ENCODE results near the gene ERAP2.

The ERAP2 gene

DNA sequence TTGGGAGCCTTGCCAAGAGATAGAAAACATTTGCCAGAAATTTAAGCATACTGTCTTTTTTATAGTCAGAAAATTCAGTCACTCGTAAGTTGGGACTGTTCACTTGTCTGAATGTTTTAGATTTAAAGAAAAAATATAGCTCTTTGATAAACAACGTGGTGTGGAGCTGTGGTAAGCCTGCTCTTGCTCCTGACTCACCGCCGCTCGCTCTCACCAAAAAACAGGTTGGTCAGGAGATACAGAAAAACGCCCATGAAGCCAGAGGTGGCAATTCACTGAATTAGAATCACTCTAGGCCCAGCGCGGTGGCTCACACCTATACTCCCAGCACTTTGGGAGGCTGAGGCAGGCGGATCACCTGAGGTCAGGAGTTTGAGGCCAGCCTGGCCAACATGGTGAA lies 65.8 kb downstream of the ERAP2 start:
- no peak for DNase-seq (ENCODE audit: extremely low read depth, low read depth)
- TF ChIP-seq, protein P1, sequence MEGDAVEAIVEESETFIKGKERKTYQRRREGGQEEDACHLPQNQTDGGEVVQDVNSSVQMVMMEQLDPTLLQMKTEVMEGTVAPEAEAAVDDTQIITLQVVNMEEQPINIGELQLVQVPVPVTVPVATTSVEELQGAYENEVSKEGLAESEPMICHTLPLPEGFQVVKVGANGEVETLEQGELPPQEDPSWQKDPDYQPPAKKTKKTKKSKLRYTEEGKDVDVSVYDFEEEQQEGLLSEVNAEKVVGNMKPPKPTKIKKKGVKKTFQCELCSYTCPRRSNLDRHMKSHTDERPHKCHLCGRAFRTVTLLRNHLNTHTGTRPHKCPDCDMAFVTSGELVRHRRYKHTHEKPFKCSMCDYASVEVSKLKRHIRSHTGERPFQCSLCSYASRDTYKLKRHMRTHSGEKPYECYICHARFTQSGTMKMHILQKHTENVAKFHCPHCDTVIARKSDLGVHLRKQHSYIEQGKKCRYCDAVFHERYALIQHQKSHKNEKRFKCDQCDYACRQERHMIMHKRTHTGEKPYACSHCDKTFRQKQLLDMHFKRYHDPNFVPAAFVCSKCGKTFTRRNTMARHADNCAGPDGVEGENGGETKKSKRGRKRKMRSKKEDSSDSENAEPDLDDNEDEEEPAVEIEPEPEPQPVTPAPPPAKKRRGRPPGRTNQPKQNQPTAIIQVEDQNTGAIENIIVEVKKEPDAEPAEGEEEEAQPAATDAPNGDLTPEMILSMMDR (IDR thresholded peaks at IDR 0.05; ENCODE audit: low read depth, low read length): no peak

- no peak for DNase-seq (ENCODE audit: extremely low read depth, low read depth)
- TF ChIP-seq, protein P1 (IDR thresholded peaks at IDR 0.05; ENCODE audit: low read depth, low read length): no peak
These were observed 66.6 kb downstream of the ERAP2 start for GRCh38 chr5:96942911-96943310.

DNA sequence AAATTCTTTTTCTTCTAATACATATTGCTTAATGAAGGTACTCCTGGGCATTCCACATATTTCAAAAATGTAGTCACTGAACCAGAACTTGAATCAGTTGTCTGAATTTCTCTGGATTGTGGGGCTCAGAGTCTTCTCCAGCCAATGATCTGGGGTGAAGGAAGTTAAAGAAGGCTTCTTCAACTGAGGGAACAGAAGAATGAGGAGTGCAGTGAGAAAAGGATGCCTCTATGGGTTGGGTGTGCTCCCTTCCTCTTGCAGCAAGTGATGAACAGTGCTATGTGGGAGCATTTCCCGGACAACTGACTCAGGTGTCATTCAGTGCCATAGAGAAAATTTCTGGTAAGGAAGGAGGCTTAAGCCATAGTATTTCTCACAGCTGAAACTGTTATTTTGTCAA lies 67.5 kb downstream of the ERAP2 start:
- TF ChIP-seq, protein P1 (IDR thresholded peaks at IDR 0.05; ENCODE audit: low read depth, low read length): no peak
- no peak for DNase-seq (ENCODE audit: extremely low read depth, low read depth)

- TF ChIP-seq, protein P1 (IDR thresholded peaks at IDR 0.05; ENCODE audit: low read depth, low read length): no peak
- no peak for DNase-seq (ENCODE audit: extremely low read depth, low read depth)
These were observed 69.0 kb downstream of the ERAP2 start for GRCh38 chr5:96945144-96945897.

DNA sequence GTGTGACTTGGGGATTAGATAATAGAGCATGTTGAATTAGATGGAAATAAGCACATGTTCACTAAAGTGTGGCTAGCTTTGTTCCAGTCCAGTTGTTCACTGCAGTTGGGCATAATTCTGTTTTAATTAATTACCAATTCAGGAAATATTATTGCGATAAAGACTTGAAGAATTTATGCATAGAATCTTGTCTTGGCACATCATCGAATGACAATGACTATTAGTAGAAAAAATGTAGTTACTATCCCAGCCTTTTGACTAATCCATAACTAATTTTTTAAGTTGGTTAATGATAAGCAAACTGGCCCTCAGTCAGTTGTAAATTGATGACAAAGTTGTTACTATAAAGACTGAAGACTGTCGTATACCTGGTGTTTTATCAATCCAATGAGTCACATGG lies 70.1 kb downstream of the ERAP2 start:
- DNase-seq (ENCODE audit: extremely low read depth, low read depth): no peak
- TF ChIP-seq, protein P1 (IDR thresholded peaks at IDR 0.05; ENCODE audit: low read depth, low read length): no peak

DNA sequence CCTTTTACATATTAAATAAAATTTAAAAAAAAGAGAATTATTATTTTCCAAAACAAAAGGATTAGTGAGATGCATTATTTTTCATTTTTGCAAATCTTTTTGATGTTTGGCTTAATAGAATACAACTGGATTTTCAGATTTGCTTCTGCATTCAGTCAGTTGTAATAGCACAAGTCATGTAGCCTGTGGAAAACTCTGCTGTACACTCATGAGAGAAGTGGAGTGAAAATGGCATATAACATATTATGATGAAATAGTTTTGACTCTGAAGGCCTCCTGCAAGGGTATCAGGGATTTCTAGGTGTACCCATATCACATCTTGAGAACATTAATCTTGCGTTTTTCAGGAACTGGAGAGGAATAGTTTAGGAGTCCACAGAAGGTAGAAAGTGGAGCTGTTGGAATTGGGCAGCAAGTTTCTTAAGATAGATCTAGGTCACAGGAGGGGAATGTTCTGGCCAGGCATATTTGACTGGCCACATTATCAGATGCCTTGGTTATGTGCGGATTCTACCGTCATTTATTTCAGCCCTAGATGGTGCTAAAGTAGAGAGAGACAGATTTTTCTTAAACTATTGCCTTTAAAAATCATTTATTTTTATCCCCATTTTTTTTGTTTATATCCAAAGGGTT lies 75.9 kb downstream of the ERAP2 start:
- TF ChIP-seq, protein P1 (IDR thresholded peaks at IDR 0.05; ENCODE audit: low read depth, low read length): no peak

DNA sequence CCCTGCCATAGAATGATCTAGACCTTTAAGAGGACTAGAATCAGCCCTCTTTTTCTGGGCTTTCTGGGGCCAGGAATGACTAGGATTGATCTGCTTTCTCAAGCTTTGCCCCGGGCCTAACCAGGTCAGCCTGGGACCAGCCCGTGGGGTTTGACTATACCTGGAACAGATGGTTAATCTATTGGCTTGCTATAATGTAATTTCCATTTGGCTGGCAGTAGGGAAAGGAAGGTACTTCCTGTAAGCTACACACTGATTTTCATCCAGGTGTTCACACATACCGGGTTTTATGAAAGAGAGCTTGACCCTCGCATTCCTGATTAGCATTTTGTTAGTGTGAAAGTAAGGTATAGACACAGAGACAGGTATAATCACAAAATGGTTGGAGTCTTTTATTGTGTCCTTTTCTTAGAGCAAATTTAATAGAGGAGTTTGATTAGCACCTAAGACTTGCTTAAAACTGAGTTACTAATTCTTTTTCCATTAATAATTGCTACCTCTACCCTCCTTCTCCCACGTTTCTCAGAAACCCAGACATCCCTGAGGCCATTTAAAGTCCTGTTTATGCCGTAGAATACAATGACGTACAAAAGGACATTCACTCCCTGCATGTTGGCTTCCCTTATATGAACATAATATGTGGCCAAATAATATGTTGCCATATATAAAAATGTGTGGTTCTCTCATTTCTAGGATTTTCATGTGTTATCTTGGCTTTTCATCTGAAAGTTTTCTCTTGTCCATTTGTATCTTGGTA lies 76.9 kb downstream of the ERAP2 start:
- no peak for DNase-seq (ENCODE audit: extremely low read depth, low read depth)
- TF ChIP-seq, protein P1 (IDR thresholded peaks at IDR 0.05; ENCODE audit: low read depth, low read length): no peak

More for the DNA sequence above, 75.9 kb downstream of the ERAP2 start:
- no peak for DNase-seq (ENCODE audit: extremely low read depth, low read depth)

Measured in AG09319 (cell line).